GM19240 (cell line): ENCODE results near the gene MMP24OS.
"Not testable (repeated sequence)": the region's sequence is repeated elsewhere in the genome, so short reads cannot be mapped to it uniquely, and the experiment has no call there.

Experiments used
- DNase-seq: peaks from one replicate; pipeline ENCODE4 v3.0.0; 2011; ENCODE audit warnings: low spot score; ENCODE audit not compliant: insufficient read length

Gene MMP24OS

GRCh38 chr20:35276408-35276807 lies 1.5 kb downstream of the MMP24OS start:
- no peak for DNase-seq

GRCh38 chr20:35275741-35276251 lies 2.1 kb downstream of the MMP24OS start:
- DNase-seq: no peak

GRCh38 chr20:35274172-35275092 lies 3.5 kb downstream of the MMP24OS start:
- DNase-seq: no peak

- DNase-seq: no peak
These were observed 4.3 kb downstream of the MMP24OS start for GRCh38 chr20:35273449-35274171.

- no peak for DNase-seq
These were observed 6.0 kb downstream of the MMP24OS start for GRCh38 chr20:35271904-35272303.

GRCh38 chr20:35271073-35271882 lies 6.6 kb downstream of the MMP24OS start:
- no peak for DNase-seq

- no peak for DNase-seq
These were observed 7.7 kb downstream of the MMP24OS start for GRCh38 chr20:35270021-35270902.

- peak; percentile 48 for DNase-seq
These were observed 8.7 kb downstream of the MMP24OS start for GRCh38 chr20:35269055-35269781.

- no peak for DNase-seq
These were observed 10.8 kb downstream of the MMP24OS start for GRCh38 chr20:35267092-35267491.

- no peak for DNase-seq
These were observed 13.2 kb downstream of the MMP24OS start for GRCh38 chr20:35264755-35265154.

- no peak for DNase-seq
These were observed 14.2 kb downstream of the MMP24OS start for GRCh38 chr20:35263532-35264341.

GRCh38 chr20:35262731-35263531 lies 15.0 kb downstream of the MMP24OS start:
- not testable (repeated sequence) for DNase-seq

- not testable (repeated sequence) for DNase-seq
These were observed 15.6 kb downstream of the MMP24OS start for GRCh38 chr20:35262321-35262720.

GRCh38 chr20:35260426-35260825 lies 17.5 kb downstream of the MMP24OS start:
- no peak for DNase-seq

- DNase-seq: no peak
These were observed 20.6 kb downstream of the MMP24OS start for GRCh38 chr20:35257175-35257909.

GRCh38 chr20:35254448-35254999 lies 23.4 kb downstream of the MMP24OS start:
- no peak for DNase-seq

- DNase-seq: no peak
These were observed 24.9 kb downstream of the MMP24OS start for GRCh38 chr20:35253010-35253409.
